SK-N-SH (cell line): ENCODE measurements around the gene KLHL18.

Experiments
- CTCF ChIP-seq: fragments of 200-600 bp; sonication (generic); IDR thresholded peaks from 2 replicates; pipeline ENCODE4 v1.6.1; 2017; ENCODE audit warnings: antibody characterized with exemption, mild to moderate bottlenecking, moderate library complexity
- EZH2phosphoT487 ChIP-seq: fragments of 200-600 bp; sonication (generic); IDR thresholded peaks from 2 replicates; pipeline ENCODE4 v1.6.1; 2017; ENCODE audit warnings: low read depth, mixed run types, mild to moderate bottlenecking, antibody characterized with exemption, moderate library complexity, borderline replicate concordance
- FOSL2 ChIP-seq: IDR thresholded peaks from 2 replicates; pipeline ENCODE4 v1.4.0; 2012; ENCODE audit warnings: low read depth, mild to moderate bottlenecking, moderate library complexity, borderline replicate concordance
- FOXM1 ChIP-seq: IDR thresholded peaks from 2 replicates; pipeline ENCODE4 v1.4.0; 2012; ENCODE audit warnings: low read depth, mild to moderate bottlenecking
- MXI1 ChIP-seq: IDR thresholded peaks from 2 replicates; pipeline ENCODE4 v1.6.1; 2012; ENCODE audit warnings: mild to moderate bottlenecking, low read depth, low read length, improper control_type of control experiment
- RAD21 ChIP-seq: IDR thresholded peaks from 2 replicates; pipeline ENCODE4 v1.6.1; 2012; ENCODE audit warnings: mild to moderate bottlenecking, low read length
- RCOR1 ChIP-seq: fragments of 150-350 bp; IDR thresholded peaks from 2 replicates; pipeline ENCODE4 v1.6.1; 2017; ENCODE audit warnings: antibody characterized with exemption, low read length
- REST ChIP-seq: IDR thresholded peaks from 2 replicates; pipeline ENCODE4 v1.6.1; 2012; ENCODE audit warnings: mild to moderate bottlenecking, low read depth, low read length, moderate library complexity
- TAF1 ChIP-seq: IDR thresholded peaks from 2 replicates; pipeline ENCODE4 v1.6.1; 2012; ENCODE audit warnings: low read depth, mild to moderate bottlenecking, low read length, moderate library complexity, borderline replicate concordance
- TEAD4 ChIP-seq: IDR thresholded peaks from 2 replicates; pipeline ENCODE4 v1.4.0; 2012; ENCODE audit warnings: mild to moderate bottlenecking, borderline replicate concordance; ENCODE audit not compliant: insufficient read depth
- USF1 ChIP-seq: IDR thresholded peaks from 2 replicates; pipeline ENCODE4 v1.4.0; 2012; ENCODE audit warnings: low read depth, borderline replicate concordance
- YY1 ChIP-seq: IDR thresholded peaks from 2 replicates; pipeline ENCODE4 v1.4.0; 2012; ENCODE audit warnings: low read depth, mild to moderate bottlenecking
- ZBTB33 ChIP-seq: IDR thresholded peaks from 2 replicates; pipeline ENCODE4 v1.4.0; 2012; ENCODE audit warnings: low read depth, borderline replicate concordance

- TF ChIP-seq CTCF (peak; percentile 35), RAD21 (peak; percentile 50), TAF1 (no peak), MXI1 (no peak), TEAD4 (no peak), EZH2phosphoT487 (no peak), FOXM1 (no peak), YY1 (no peak), USF1 (no peak), RCOR1 (no peak), FOSL2 (no peak), ZBTB33 (no peak), REST (no peak)
Measured at GRCh38 chr3:47370887-47371697, 88.3 kb downstream of the KLHL18 start.
